K562 (cell line): Measurements from ENCODE around the gene IL18RAP. TPM values are rescaled to one million over a fixed set of nuclear protein-coding genes. Genes with fewer than 3 reads are reported as not detected.
A peak's percentile ranks its signal among the peaks of the same experiment; 100 is the strongest.

Experiments
- BACH1 ChIP-seq: fragments of 200-800 bp; sonication (Bioruptor generic); IDR thresholded peaks from 2 replicates; pipeline ENCODE4 v1.6.1; 2016; ENCODE audit warnings: missing genetic modification characterization, missing compliant biosample characterization
- BRCA1 ChIP-seq, 2 experiments: fragments of 450-650 bp in 1 of 2; sonication (generic) in 1 of 2; formaldehyde crosslinking in 1 of 2; IDR thresholded peaks; 2 replicates each; pipeline versions ENCODE4 v1.5.0 to v1.6.1; 2017 to 2020; ENCODE audit warnings: mild to moderate bottlenecking in 1 of 2, missing genetic modification reagents in 1 of 2
- C11orf30 ChIP-seq: fragments of 450-650 bp; IDR thresholded peaks from 2 replicates; pipeline ENCODE4 v1.6.1; 2016; ENCODE audit warnings: low read depth, mild to moderate bottlenecking
- CHD4 ChIP-seq: fragments of 200-600 bp; sonication (generic); IDR thresholded peaks from 3 replicates; pipeline ENCODE4 v1.6.1; 2012; ENCODE audit warnings: low read depth, mild to moderate bottlenecking, mixed read lengths, low read length, inconsistent platforms; ENCODE audit not compliant: insufficient read depth, insufficient replicate concordance, poor library complexity, severe bottlenecking
- GABPB1 ChIP-seq: sonication (generic); formaldehyde crosslinking; IDR thresholded peaks from 2 replicates; pipeline ENCODE4 v1.8.0; 2022; ENCODE audit warnings: mild to moderate bottlenecking, missing genetic modification reagents
- MTA3 ChIP-seq: fragments of 450-650 bp; formaldehyde crosslinking; IDR thresholded peaks from 2 replicates; pipeline ENCODE4 v1.6.1; 2017; ENCODE audit warnings: mild to moderate bottlenecking, borderline replicate concordance
- NFIC ChIP-seq: fragments of 450-650 bp; IDR thresholded peaks from 2 replicates; pipeline ENCODE4 v1.6.1; 2017; ENCODE audit warnings: mild to moderate bottlenecking, inconsistent platforms
- NR3C1 ChIP-seq: sonication (generic); formaldehyde crosslinking; IDR thresholded peaks from 2 replicates; pipeline ENCODE4 v1.8.1; 2022; ENCODE audit warnings: missing genetic modification reagents
- TCF3 ChIP-seq: sonication (generic); formaldehyde crosslinking; IDR thresholded peaks from 2 replicates; pipeline ENCODE4 v1.4.0; 2020; ENCODE audit warnings: mild to moderate bottlenecking, missing genetic modification reagents
- TRIM28 ChIP-seq: fragments of 450-650 bp; IDR thresholded peaks from 2 replicates; pipeline ENCODE4 v1.6.1; 2017
- ZNF444 ChIP-seq: fragments of 250-450 bp; sonication (Bioruptor Pico); IDR thresholded peaks from 2 replicates; pipeline ENCODE4 v1.4.0; 2020; ENCODE audit warnings: mild to moderate bottlenecking, moderate library complexity
- ZNF717 ChIP-seq: fragments of 250-450 bp; sonication (Bioruptor Pico); IDR thresholded peaks from 2 replicates; pipeline ENCODE4 v1.5.0; 2021
- polyA plus RNA-seq, 8 experiments: library from polyadenylated mRNA; depleted of rRNA in 4 of 8; stranded (reverse) in 5 of 8; unstranded in 3 of 8; fragments of >200 nt; fragmentation: Nextera tagmentation in 2 of 8; fragmentation: Illumina TruSeq in 1 of 8; extraction: Ambion mirVana in 2 of 8; extraction: Trizol in 1 of 8; gene quantifications; 2 replicates each; pipeline versions ENCODE4 v1.2.1 to v1.2.3, GENCODE V29; 2011 to 2014; ENCODE audit warnings: inconsistent platforms in 1 of 8, missing spikeins in 1 of 8
- total RNA-seq, 7 experiments: library from RNA; depleted of rRNA in 6 of 7; stranded (reverse); fragments of >200 nt in 6 of 7; fragmentation: Illumina TruSeq in 2 of 7; extraction: Trizol in 2 of 7; gene quantifications; 2 replicates each; pipeline versions ENCODE4 v1.2.1 to v1.2.3, GENCODE V29; 2011 to 2021; ENCODE audit warnings: low replicate concordance in 1 of 7
- TF ChIP-seq, protein P1 (sequence below): fragments of 450-650 bp; IDR thresholded peaks from 2 replicates; pipeline ENCODE4 v1.6.1; 2016; ENCODE audit warnings: low read depth
- TF ChIP-seq, protein P2 (sequence below): sonication (generic); formaldehyde crosslinking; IDR thresholded peaks from 2 replicates; pipeline ENCODE4 v1.8.0; 2022; ENCODE audit warnings: missing genetic modification reagents, mild to moderate bottlenecking, moderate library complexity, borderline replicate concordance
- TF ChIP-seq, protein P3 (sequence below): sonication (generic); formaldehyde crosslinking; IDR thresholded peaks from 2 replicates; pipeline ENCODE4 v1.4.0; 2020; ENCODE audit warnings: mild to moderate bottlenecking, missing genetic modification reagents

IL18RAP gene
- total and polyA plus RNA-seq, 9 of the 15 experiments (the other 6 are each of a cell fraction or from before 2014, with no cell fraction given) = 1.1 to 20.5 (median 5.8) TPM

DNA sequence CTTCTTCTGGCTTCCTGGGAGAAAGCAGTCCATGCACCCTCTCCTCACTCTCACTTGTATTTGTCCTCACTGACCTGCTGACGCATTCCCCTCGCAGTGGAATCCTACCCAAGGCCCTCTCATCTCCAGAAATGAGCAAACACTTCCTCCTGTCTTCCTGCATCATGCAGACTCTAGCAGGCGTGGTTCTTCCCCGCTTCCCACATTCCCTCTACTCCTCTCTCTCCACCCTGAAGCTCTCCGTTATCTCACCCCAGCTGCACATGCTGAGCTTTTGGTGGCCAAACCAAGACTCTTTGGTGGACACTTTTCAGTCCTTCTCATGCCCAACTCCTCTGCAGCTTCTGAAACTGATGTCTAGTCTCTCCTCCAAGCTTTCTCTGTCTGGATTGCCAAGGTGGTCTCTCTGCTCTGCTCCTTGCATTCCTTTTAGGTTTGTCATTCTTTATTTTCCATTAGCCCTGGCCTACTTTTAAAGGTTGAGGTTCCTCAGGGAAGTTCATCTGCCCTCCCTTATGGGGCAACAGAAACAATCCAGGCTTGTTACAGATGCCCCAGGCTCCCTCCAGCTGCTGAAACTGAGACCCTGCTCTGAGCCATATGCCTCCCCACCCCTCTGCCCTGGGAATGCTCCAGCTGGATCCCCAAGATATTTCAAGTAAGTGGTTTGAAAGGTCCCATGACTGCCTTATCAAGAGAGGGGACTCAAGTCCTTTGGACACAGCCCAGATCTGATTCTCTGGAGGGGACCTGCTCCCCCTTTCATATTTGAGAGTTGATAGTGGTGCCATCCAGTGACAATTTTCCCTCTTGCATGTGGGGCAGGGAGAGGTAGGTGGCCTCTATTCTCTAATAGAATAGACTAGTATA lies 835 bp upstream of the IL18RAP start (continued):
- no peak for TF ChIP-seq TRIM28
- peak; percentile 86 for TF ChIP-seq NFIC
- no peak for TF ChIP-seq ZNF444 (CRISPR knock-in tag)
- no peak for TF ChIP-seq NR3C1 (CRISPR knock-in tag)
- TF ChIP-seq CHD4 = no peak
- TF ChIP-seq BACH1 (tag) = no peak; the same call in 1 of the 2 replicates
- TF ChIP-seq ZNF717 (CRISPR knock-in tag) = no peak
- TF ChIP-seq, protein P1, sequence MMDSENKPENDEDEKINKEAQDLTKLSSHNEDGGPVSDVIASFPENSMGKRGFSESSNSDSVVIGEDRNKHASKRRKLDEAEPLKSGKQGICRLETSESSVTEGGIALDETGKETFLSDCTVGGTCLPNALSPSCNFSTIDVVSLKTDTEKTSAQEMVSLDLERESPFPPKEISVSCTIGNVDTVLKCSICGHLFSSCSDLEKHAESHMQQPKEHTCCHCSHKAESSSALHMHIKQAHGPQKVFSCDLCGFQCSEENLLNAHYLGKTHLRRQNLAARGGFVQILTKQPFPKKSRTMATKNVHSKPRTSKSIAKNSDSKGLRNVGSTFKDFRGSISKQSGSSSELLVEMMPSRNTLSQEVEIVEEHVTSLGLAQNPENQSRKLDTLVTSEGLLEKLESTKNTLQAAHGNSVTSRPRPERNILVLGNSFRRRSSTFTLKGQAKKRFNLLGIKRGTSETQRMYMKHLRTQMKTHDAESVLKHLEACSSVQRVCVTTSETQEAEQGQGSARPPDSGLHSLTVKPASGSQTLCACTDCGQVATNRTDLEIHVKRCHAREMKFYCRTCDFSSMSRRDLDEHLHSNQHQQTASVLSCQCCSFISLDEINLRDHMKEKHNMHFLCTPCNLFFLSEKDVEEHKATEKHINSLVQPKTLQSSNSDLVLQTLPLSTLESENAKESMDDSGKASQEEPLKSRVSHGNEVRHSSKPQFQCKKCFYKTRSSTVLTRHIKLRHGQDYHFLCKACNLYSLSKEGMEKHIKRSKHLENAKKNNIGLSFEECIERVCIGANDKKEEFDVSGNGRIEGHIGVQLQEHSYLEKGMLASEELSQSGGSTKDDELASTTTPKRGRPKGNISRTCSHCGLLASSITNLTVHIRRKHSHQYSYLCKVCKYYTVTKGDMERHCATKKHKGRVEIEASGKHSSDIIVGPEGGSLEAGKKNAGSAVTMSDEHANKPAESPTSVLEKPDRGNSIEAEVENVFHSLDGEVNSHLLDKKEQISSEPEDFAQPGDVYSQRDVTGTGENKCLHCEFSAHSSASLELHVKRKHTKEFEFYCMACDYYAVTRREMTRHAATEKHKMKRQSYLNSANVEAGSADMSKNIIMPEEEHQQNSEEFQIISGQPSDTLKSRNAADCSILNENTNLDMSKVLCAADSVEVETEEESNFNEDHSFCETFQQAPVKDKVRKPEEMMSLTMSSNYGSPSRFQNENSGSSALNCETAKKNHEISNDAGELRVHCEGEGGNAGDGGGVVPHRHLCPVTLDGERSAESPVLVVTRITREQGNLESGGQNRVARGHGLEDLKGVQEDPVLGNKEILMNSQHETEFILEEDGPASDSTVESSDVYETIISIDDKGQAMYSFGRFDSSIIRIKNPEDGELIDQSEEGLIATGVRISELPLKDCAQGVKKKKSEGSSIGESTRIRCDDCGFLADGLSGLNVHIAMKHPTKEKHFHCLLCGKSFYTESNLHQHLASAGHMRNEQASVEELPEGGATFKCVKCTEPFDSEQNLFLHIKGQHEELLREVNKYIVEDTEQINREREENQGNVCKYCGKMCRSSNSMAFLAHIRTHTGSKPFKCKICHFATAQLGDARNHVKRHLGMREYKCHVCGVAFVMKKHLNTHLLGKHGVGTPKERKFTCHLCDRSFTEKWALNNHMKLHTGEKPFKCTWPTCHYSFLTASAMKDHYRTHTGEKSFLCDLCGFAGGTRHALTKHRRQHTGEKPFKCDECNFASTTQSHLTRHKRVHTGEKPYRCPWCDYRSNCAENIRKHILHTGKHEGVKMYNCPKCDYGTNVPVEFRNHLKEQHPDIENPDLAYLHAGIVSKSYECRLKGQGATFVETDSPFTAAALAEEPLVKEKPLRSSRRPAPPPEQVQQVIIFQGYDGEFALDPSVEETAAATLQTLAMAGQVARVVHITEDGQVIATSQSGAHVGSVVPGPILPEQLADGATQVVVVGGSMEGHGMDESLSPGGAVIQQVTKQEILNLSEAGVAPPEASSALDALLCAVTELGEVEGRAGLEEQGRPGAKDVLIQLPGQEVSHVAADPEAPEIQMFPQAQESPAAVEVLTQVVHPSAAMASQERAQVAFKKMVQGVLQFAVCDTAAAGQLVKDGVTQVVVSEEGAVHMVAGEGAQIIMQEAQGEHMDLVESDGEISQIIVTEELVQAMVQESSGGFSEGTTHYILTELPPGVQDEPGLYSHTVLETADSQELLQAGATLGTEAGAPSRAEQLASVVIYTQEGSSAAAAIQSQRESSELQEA = no peak
- TF ChIP-seq TCF3 (CRISPR knock-in tag) = peak; percentile 79
- TF ChIP-seq, protein P2, sequence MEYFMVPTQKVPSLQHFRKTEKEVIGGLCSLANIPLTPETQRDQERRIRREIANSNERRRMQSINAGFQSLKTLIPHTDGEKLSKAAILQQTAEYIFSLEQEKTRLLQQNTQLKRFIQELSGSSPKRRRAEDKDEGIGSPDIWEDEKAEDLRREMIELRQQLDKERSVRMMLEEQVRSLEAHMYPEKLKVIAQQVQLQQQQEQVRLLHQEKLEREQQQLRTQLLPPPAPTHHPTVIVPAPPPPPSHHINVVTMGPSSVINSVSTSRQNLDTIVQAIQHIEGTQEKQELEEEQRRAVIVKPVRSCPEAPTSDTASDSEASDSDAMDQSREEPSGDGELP (CRISPR knock-in tag) = peak; percentile 39; the same call in 1 of the 2 replicates
- TF ChIP-seq MTA3 = 0 out of 2 replicates have a peak, but pooled peaks have one; percentile 31
- TF ChIP-seq, protein P3, sequence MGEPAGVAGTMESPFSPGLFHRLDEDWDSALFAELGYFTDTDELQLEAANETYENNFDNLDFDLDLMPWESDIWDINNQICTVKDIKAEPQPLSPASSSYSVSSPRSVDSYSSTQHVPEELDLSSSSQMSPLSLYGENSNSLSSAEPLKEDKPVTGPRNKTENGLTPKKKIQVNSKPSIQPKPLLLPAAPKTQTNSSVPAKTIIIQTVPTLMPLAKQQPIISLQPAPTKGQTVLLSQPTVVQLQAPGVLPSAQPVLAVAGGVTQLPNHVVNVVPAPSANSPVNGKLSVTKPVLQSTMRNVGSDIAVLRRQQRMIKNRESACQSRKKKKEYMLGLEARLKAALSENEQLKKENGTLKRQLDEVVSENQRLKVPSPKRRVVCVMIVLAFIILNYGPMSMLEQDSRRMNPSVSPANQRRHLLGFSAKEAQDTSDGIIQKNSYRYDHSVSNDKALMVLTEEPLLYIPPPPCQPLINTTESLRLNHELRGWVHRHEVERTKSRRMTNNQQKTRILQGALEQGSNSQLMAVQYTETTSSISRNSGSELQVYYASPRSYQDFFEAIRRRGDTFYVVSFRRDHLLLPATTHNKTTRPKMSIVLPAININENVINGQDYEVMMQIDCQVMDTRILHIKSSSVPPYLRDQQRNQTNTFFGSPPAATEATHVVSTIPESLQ (CRISPR knock-in tag) = no peak
- TF ChIP-seq GABPB1 = no peak
- no peak for TF ChIP-seq C11orf30
- TF ChIP-seq BRCA1 (IDR thresholded peaks at IDR 0.05) = no peak
- no peak for TF ChIP-seq BRCA1 (CRISPR knock-in tag; IDR thresholded peaks at IDR 0.05)
